ENCODE results near the gene POGZ.
"Not testable (repeated sequence)": the region's sequence is repeated elsewhere in the genome, so short reads cannot be mapped to it uniquely, and the experiment has no call there.

Gene POGZ

GRCh38 chr1:151401860-151402259, 57.4 kb downstream of the POGZ start:
- H3K36me3 Mint-ChIP-seq (ENCODE audit: insufficient read depth), result peaks cover 52% of the 10 kb centered on the region
- DNase-seq (ENCODE audit: low spot score in 2 of 2) (no peak), ATAC-seq (replicated peaks; ENCODE audit: extremely low read depth, poor library complexity, severe bottlenecking) (no peak)
- H3K27me3 Mint-ChIP-seq, result no peaks in the 10 kb centered on the region
- no peaks in the 10 kb centered on the region for H3K9me3 Mint-ChIP-seq
- H3K27ac Mint-ChIP-seq (ENCODE audit: low read depth), result no peak overlapping the region
- H3K4me3 Mint-ChIP-seq, result peak overlapping the region; percentile 9
- H3K4me1 Mint-ChIP-seq, result peaks cover 24% of the 10 kb centered on the region

GRCh38 chr1:151401125-151401788, 58.0 kb downstream of the POGZ start:
- Mint-ChIP-seq H3K27me3 (no peaks in the 10 kb centered on the region), H3K4me1 (peaks cover 24% of the 10 kb centered on the region), H3K27ac (ENCODE audit: low read depth) (peak overlapping the region; percentile 97), H3K36me3 (ENCODE audit: insufficient read depth) (peaks cover 50% of the 10 kb centered on the region), H3K9me3 (no peaks in the 10 kb centered on the region), H3K4me3 (peak overlapping the region; percentile 100)
- DNase-seq (ENCODE audit: low spot score in 2 of 2) (no peak), ATAC-seq (replicated peaks; ENCODE audit: extremely low read depth, poor library complexity, severe bottlenecking) (no peak)

- ATAC-seq (replicated peaks; ENCODE audit: extremely low read depth, poor library complexity, severe bottlenecking) (peak; percentile 94), DNase-seq (ENCODE audit: low spot score in 2 of 2) (peak; percentile 64 to 82)
- Mint-ChIP-seq H3K27me3 (no peaks in the 10 kb centered on the region), H3K4me1 (peaks cover 24% of the 10 kb centered on the region), H3K36me3 (ENCODE audit: insufficient read depth) (peaks cover 36% of the 10 kb centered on the region), H3K9me3 (no peaks in the 10 kb centered on the region), H3K27ac (ENCODE audit: low read depth) (peak within 1 kb of the TSS; percentile 97), H3K4me3 (peak within 1 kb of the TSS; percentile 100)
These were observed 59.7 kb downstream of the POGZ start, which contains the start of gene PSMB4 for GRCh38 chr1:151399324-151400171. Gene PSMB4 (plus strand): TSS chr1:151399573. CDS start chr1:151399588, 15 bp downstream.

GRCh38 chr1:151396265-151396664, 63.0 kb downstream of the POGZ start:
- ATAC-seq (replicated peaks; ENCODE audit: extremely low read depth, poor library complexity, severe bottlenecking); H3K4me3 Mint-ChIP-seq; DNase-seq (ENCODE audit: low spot score in 2 of 2); H3K27me3 Mint-ChIP-seq; H3K9me3 Mint-ChIP-seq; H3K27ac Mint-ChIP-seq (ENCODE audit: low read depth): not testable (repeated sequence)
- peaks cover 14% of the 10 kb centered on the region for H3K36me3 Mint-ChIP-seq (ENCODE audit: insufficient read depth)
- H3K4me1 Mint-ChIP-seq, result peaks cover 23% of the 10 kb centered on the region

- Mint-ChIP-seq H3K27ac (ENCODE audit: low read depth) (no peak overlapping the region), H3K9me3 (no peaks in the 10 kb centered on the region), H3K36me3 (ENCODE audit: insufficient read depth) (no peaks in the 10 kb centered on the region), H3K4me1 (no peaks in the 10 kb centered on the region), H3K27me3 (no peaks in the 10 kb centered on the region), H3K4me3 (no peak overlapping the region)
- ATAC-seq (replicated peaks; ENCODE audit: extremely low read depth, poor library complexity, severe bottlenecking) (no peak), DNase-seq (ENCODE audit: low spot score in 2 of 2) (no peak)
These were observed 65.7 kb downstream of the POGZ start for GRCh38 chr1:151393583-151393982.

GRCh38 chr1:151391079-151391563, 68.2 kb downstream of the POGZ start:
- H3K9me3 Mint-ChIP-seq, result no peaks in the 10 kb centered on the region
- H3K27me3 Mint-ChIP-seq, result no peaks in the 10 kb centered on the region
- no peak overlapping the region for H3K27ac Mint-ChIP-seq (ENCODE audit: low read depth)
- no peak overlapping the region for H3K4me3 Mint-ChIP-seq
- no peaks in the 10 kb centered on the region for H3K36me3 Mint-ChIP-seq (ENCODE audit: insufficient read depth)
- ATAC-seq (replicated peaks; ENCODE audit: extremely low read depth, poor library complexity, severe bottlenecking) (no peak), DNase-seq (ENCODE audit: low spot score in 2 of 2) (no peak)
- H3K4me1 Mint-ChIP-seq, result no peaks in the 10 kb centered on the region

GRCh38 chr1:151390221-151391078, 68.8 kb downstream of the POGZ start:
- not testable (repeated sequence) for ATAC-seq (replicated peaks; ENCODE audit: extremely low read depth, poor library complexity, severe bottlenecking); H3K9me3 Mint-ChIP-seq; H3K27ac Mint-ChIP-seq (ENCODE audit: low read depth); DNase-seq (ENCODE audit: low spot score in 2 of 2); H3K27me3 Mint-ChIP-seq; H3K4me3 Mint-ChIP-seq; H3K36me3 Mint-ChIP-seq (ENCODE audit: insufficient read depth); H3K4me1 Mint-ChIP-seq

- no peaks in the 10 kb centered on the region for H3K36me3 Mint-ChIP-seq (ENCODE audit: insufficient read depth)
- H3K4me3 Mint-ChIP-seq, result no peak overlapping the region
- no peak overlapping the region for H3K27ac Mint-ChIP-seq (ENCODE audit: low read depth)
- ATAC-seq (replicated peaks; ENCODE audit: extremely low read depth, poor library complexity, severe bottlenecking), result no peak
- no peaks in the 10 kb centered on the region for H3K27me3 Mint-ChIP-seq
- no peaks in the 10 kb centered on the region for H3K4me1 Mint-ChIP-seq
- H3K9me3 Mint-ChIP-seq, result no peaks in the 10 kb centered on the region
- DNase-seq (ENCODE audit: low spot score in 2 of 2), result no peak
These were observed 73.3 kb downstream of the POGZ start for GRCh38 chr1:151386002-151386401.

GRCh38 chr1:151384584-151384983, 74.7 kb downstream of the POGZ start:
- Mint-ChIP-seq H3K4me1 (no peaks in the 10 kb centered on the region), H3K36me3 (ENCODE audit: insufficient read depth) (no peaks in the 10 kb centered on the region), H3K27ac (ENCODE audit: low read depth) (no peak overlapping the region), H3K4me3 (no peak overlapping the region), H3K27me3 (no peaks in the 10 kb centered on the region), H3K9me3 (no peaks in the 10 kb centered on the region)
- ATAC-seq (replicated peaks; ENCODE audit: extremely low read depth, poor library complexity, severe bottlenecking) (no peak), DNase-seq (ENCODE audit: low spot score in 2 of 2) (no peak)

- no peak for ATAC-seq (replicated peaks; ENCODE audit: extremely low read depth, poor library complexity, severe bottlenecking)
- no peaks in the 10 kb centered on the region for H3K9me3 Mint-ChIP-seq
- H3K4me1 Mint-ChIP-seq, result no peaks in the 10 kb centered on the region
- no peak for DNase-seq (ENCODE audit: low spot score in 2 of 2)
- no peaks in the 10 kb centered on the region for H3K36me3 Mint-ChIP-seq (ENCODE audit: insufficient read depth)
- no peak overlapping the region for H3K27ac Mint-ChIP-seq (ENCODE audit: low read depth)
- no peaks in the 10 kb centered on the region for H3K27me3 Mint-ChIP-seq
- no peak overlapping the region for H3K4me3 Mint-ChIP-seq
These were observed 82.0 kb downstream of the POGZ start for GRCh38 chr1:151377150-151377884.

GRCh38 chr1:151373196-151373595, 86.1 kb downstream of the POGZ start:
- DNase-seq (ENCODE audit: low spot score in 2 of 2) (no peak), ATAC-seq (replicated peaks; ENCODE audit: extremely low read depth, poor library complexity, severe bottlenecking) (no peak)
- H3K4me3 Mint-ChIP-seq, result no peak overlapping the region
- no peak overlapping the region for H3K27ac Mint-ChIP-seq (ENCODE audit: low read depth)
- no peaks in the 10 kb centered on the region for H3K27me3 Mint-ChIP-seq
- H3K36me3 Mint-ChIP-seq (ENCODE audit: insufficient read depth), result no peaks in the 10 kb centered on the region
- H3K4me1 Mint-ChIP-seq, result no peaks in the 10 kb centered on the region
- no peaks in the 10 kb centered on the region for H3K9me3 Mint-ChIP-seq

Data from central memory CD8-positive, alpha-beta T cell (primary cell).